G401 (cell line): ENCODE data around the gene COL20A1. TPM values are rescaled to one million over a fixed set of nuclear protein-coding genes. Genes with fewer than 3 reads are reported as not detected.

ENCODE experiments used
- DNase-seq: peaks from one replicate; pipeline ENCODE4 v3.0.0-alpha.2; 2015; ENCODE audit warnings: low spot score
- in situ Hi-C: cut with HindIII; loops from 2 replicates; pipeline ENCODE4 v1.10.0; 2016; ENCODE audit warnings: low sequenced_read_pairs, mixed read lengths
- total RNA-seq: library from RNA; depleted of rRNA; stranded (reverse); fragments of >200 nt; shearing (Covaris generic); gene quantifications from 2 replicates; pipeline ENCODE4 v1.2.3, GENCODE V29; 2014

The COL20A1 gene
- total RNA-seq, 1 experiment from 2014 or later: not detected

GRCh38 chr20:63363013-63363957 is 70.3 kb downstream of the COL20A1 start:
- in situ Hi-C loops: no loop called here

GRCh38 chr20:63363981-63364561 is 71.1 kb downstream of the COL20A1 start:
- in situ Hi-C loops: no loop called here

More at GRCh38 chr20:63363013-63363957, 70.3 kb downstream of the COL20A1 start:
- no peak for DNase-seq

GRCh38 chr20:63364801-63365585 is 72.0 kb downstream of the COL20A1 start:
- in situ Hi-C loops: no loop called here
- DNase-seq: peak; percentile 92

More at GRCh38 chr20:63363981-63364561, 71.1 kb downstream of the COL20A1 start:
- DNase-seq: no peak

- in situ Hi-C loops: no loop called here
Observed at GRCh38 chr20:63365601-63366389, 72.8 kb downstream of the COL20A1 start.

GRCh38 chr20:63366390-63367365 is 73.7 kb downstream of the COL20A1 start:
- in situ Hi-C loops: no loop called here
- DNase-seq: no peak

More at GRCh38 chr20:63365601-63366389, 72.8 kb downstream of the COL20A1 start:
- DNase-seq: no peak

- in situ Hi-C loops: no loop called here
- no peak for DNase-seq
Observed at GRCh38 chr20:63367446-63368055, 74.6 kb downstream of the COL20A1 start.

GRCh38 chr20:63368151-63368550 is 75.2 kb downstream of the COL20A1 start:
- no peak for DNase-seq
- in situ Hi-C loops: no loop called here

- in situ Hi-C loops: no loop called here
- DNase-seq: no peak
Observed at GRCh38 chr20:63369024-63369530, 76.1 kb downstream of the COL20A1 start.

GRCh38 chr20:63369724-63370617 is 77.0 kb downstream of the COL20A1 start:
- no peak for DNase-seq
- in situ Hi-C loops: no loop called here

- DNase-seq: peak; percentile 69
- in situ Hi-C loops: no loop called here
Observed at GRCh38 chr20:63370618-63371187, 77.7 kb downstream of the COL20A1 start.

- DNase-seq: no peak
- in situ Hi-C loops: no loop called here
Observed at GRCh38 chr20:63371291-63371865, 78.4 kb downstream of the COL20A1 start.

- DNase-seq: no peak
- in situ Hi-C loops: no loop called here
Observed at GRCh38 chr20:63372971-63373885, 80.2 kb downstream of the COL20A1 start.

GRCh38 chr20:63373996-63374395 is 81.0 kb downstream of the COL20A1 start:
- in situ Hi-C loops: no loop called here

GRCh38 chr20:63374504-63374903 is 81.5 kb downstream of the COL20A1 start:
- no peak for DNase-seq
- in situ Hi-C loops: no loop called here

More at GRCh38 chr20:63373996-63374395, 81.0 kb downstream of the COL20A1 start:
- DNase-seq: no peak
